Liver (tissue), 9 donors: ENCODE measurements around the gene CHTF18. TPM values are rescaled to one million over a fixed set of nuclear protein-coding genes. Genes with fewer than 3 reads are reported as not detected.

ENCODE experiments used
- DNase-seq: peaks from one replicate; pipeline ENCODE4 v3.0.0-alpha.2; 2017; ENCODE audit warnings: low spot score
- H3K27ac ChIP-seq, 2 donors: one replicate each; pipeline ENCODE4 v1.7.0; 2013; ENCODE audit warnings: inconsistent platforms in 2 of 2, low read length in 2 of 2, control low read depth in 1 of 2, low read depth in 1 of 2, mild to moderate bottlenecking in 1 of 2
- H3K27me3 ChIP-seq, 4 donors: one replicate each; pipeline versions ENCODE4 v1.6.1 to v1.7.0; 2013; ENCODE audit warnings: low read length in 3 of 4, inconsistent platforms in 1 of 4, mild to moderate bottlenecking in 1 of 4, moderate library complexity in 1 of 4; ENCODE audit not compliant: control insufficient read depth in 4 of 4, insufficient read depth in 4 of 4
- H3K36me3 ChIP-seq, 4 donors: one replicate each; pipeline versions ENCODE4 v1.6.1 to v1.7.0; 2013; ENCODE audit warnings: low read length in 3 of 4, mild to moderate bottlenecking in 3 of 4, low read depth in 1 of 4, moderate library complexity in 1 of 4; ENCODE audit not compliant: control insufficient read depth in 4 of 4, insufficient read depth in 3 of 4
- H3K4me1 ChIP-seq, 4 donors: one replicate each; pipeline versions ENCODE4 v1.6.1 to v1.7.0; 2013; ENCODE audit warnings: low read length in 3 of 4, mild to moderate bottlenecking in 3 of 4, moderate library complexity in 1 of 4; ENCODE audit not compliant: control insufficient read depth in 4 of 4, insufficient read depth in 4 of 4
- H3K4me3 ChIP-seq, 3 donors: one replicate each; pipeline versions ENCODE4 v1.6.1 to v1.7.0; 2013; ENCODE audit warnings: low read length in 3 of 3, control low read depth in 1 of 3, low read depth in 1 of 3, mild to moderate bottlenecking in 1 of 3
- H3K9ac ChIP-seq, 2 donors: one replicate each; pipeline ENCODE4 v1.7.0; 2013; ENCODE audit warnings: low read length in 2 of 2, mild to moderate bottlenecking in 2 of 2, moderate library complexity in 2 of 2, control low read depth in 1 of 2, low read depth in 1 of 2
- H3K9me3 ChIP-seq, 4 donors: one replicate each; pipeline versions ENCODE4 v1.6.1 to v1.7.0; 2013; ENCODE audit warnings: low read length in 3 of 4; ENCODE audit not compliant: control insufficient read depth in 4 of 4
- ATF3 ChIP-seq: IDR thresholded peaks from 2 replicates; pipeline ENCODE4 v1.6.1; 2016; ENCODE audit warnings: antibody characterized with exemption
- CTCF ChIP-seq: fragments of 150-350 bp; IDR thresholded peaks from 2 replicates; pipeline ENCODE4 v1.5.1; 2017; ENCODE audit warnings: improper control_type of control experiment, low read depth, low read length; ENCODE audit not compliant: missing input control
- FOXA1 ChIP-seq: IDR thresholded peaks from 2 replicates; pipeline ENCODE4 v1.6.1; 2016; ENCODE audit warnings: antibody characterized with exemption
- FOXA2 ChIP-seq: IDR thresholded peaks from 2 replicates; pipeline ENCODE4 v1.6.1; 2016; ENCODE audit warnings: antibody characterized with exemption
- GABPA ChIP-seq, 2 donors: IDR thresholded peaks in 1 of 2; conservative IDR thresholded peaks in 1 of 2; 2 replicates each; pipeline ENCODE4 v1.6.1; 2016; ENCODE audit warnings: antibody characterized with exemption in 2 of 2, mild to moderate bottlenecking in 1 of 2, moderate library complexity in 1 of 2
- HNF4A ChIP-seq, 2 donors: conservative IDR thresholded peaks; 2 replicates each; pipeline ENCODE4 v1.6.1; 2016; ENCODE audit warnings: antibody characterized with exemption in 2 of 2, mild to moderate bottlenecking in 2 of 2
- HNF4G ChIP-seq: IDR thresholded peaks from 2 replicates; pipeline ENCODE4 v1.6.1; 2016; ENCODE audit warnings: antibody characterized with exemption
- JUND ChIP-seq, 2 donors: IDR thresholded peaks; 2 replicates each; pipeline ENCODE4 v1.6.1; 2016; ENCODE audit warnings: antibody characterized with exemption in 2 of 2
- MAX ChIP-seq: IDR thresholded peaks from 2 replicates; pipeline ENCODE4 v1.6.1; 2016; ENCODE audit warnings: antibody characterized with exemption
- NR2F2 ChIP-seq: IDR thresholded peaks from 2 replicates; pipeline ENCODE4 v1.6.1; 2016; ENCODE audit warnings: antibody characterized with exemption
- RAD21 ChIP-seq, 2 donors: IDR thresholded peaks; 2 replicates each; pipeline ENCODE4 v1.6.1; 2016; ENCODE audit warnings: antibody characterized with exemption in 2 of 2, mild to moderate bottlenecking in 2 of 2
- REST ChIP-seq: IDR thresholded peaks from 2 replicates; pipeline ENCODE4 v1.6.1; 2016; ENCODE audit warnings: antibody characterized with exemption, mild to moderate bottlenecking
- RXRA ChIP-seq, 2 donors: IDR thresholded peaks; 2 replicates each; pipeline ENCODE4 v1.6.1; 2017 to 2018; ENCODE audit warnings: antibody characterized with exemption in 2 of 2, mild to moderate bottlenecking in 1 of 2
- SP1 ChIP-seq: IDR thresholded peaks from 2 replicates; pipeline ENCODE4 v1.6.1; 2018; ENCODE audit warnings: antibody characterized with exemption, mild to moderate bottlenecking
- TAF1 ChIP-seq: conservative IDR thresholded peaks from 2 replicates; pipeline ENCODE4 v1.6.1; 2016; ENCODE audit warnings: antibody characterized with exemption, mild to moderate bottlenecking
- YY1 ChIP-seq: IDR thresholded peaks from 2 replicates; pipeline ENCODE4 v1.6.1; 2016; ENCODE audit warnings: antibody characterized with exemption, mild to moderate bottlenecking
- ZBTB33 ChIP-seq: IDR thresholded peaks from 2 replicates; pipeline ENCODE4 v1.6.1; 2016; ENCODE audit warnings: antibody characterized with exemption
- WGBS: extraction: QIAGEN DNeasy Blood & Tissue Kit; methylation state at CpG from one replicate; pipeline ENCODE4 v1.1.7; 2013; 5-methylcytosine and 5-hydroxymethylcytosine counted together
- polyA plus RNA-seq, 2 donors: library from polyadenylated mRNA; stranded (reverse) in 1 of 2; unstranded in 1 of 2; fragments of 200-250 nt in 1 of 2; fragments of >200 nt in 1 of 2; fragmentation: Nextera tagmentation in 1 of 2; extraction: Ambion mirVana in 1 of 2; gene quantifications; one replicate each; pipeline versions ENCODE4 v1.2.1 to v1.2.3, GENCODE V29; 2013 to 2015
- total RNA-seq, 2 donors: library from RNA; depleted of rRNA; stranded (reverse); fragments of >200 nt; gene quantifications; one replicate each; pipeline ENCODE4 v1.2.3, GENCODE V29; 2014
- donor health status: healthy.
- donor health status: healthy.
- donor health status: healthy.
- donor health status: healthy.
- donor health status: healthy.

Gene CHTF18
- total and polyA plus RNA-seq, 4 donors: 1.7 to 15.6 (median 3.9) TPM

- Histone ChIP-seq H3K27ac (no peak overlapping the region), H3K4me3 (no peak overlapping the region), H3K27me3 (peaks cover 2 to 7% (median 6%) of the 10 kb centered on the region in 4 donors), H3K9me3 (no peaks in the 10 kb centered on the region), H3K9ac (no peak overlapping the region), H3K4me1 (no peaks in the 10 kb centered on the region), H3K36me3 (no peaks in the 10 kb centered on the region)
- WGBS: 83% methylated on average over 8 of the region's 8 CpGs
- TF ChIP-seq TAF1 (no peak), NR2F2 (no peak), HNF4G (no peak)
- DNase-seq: no peak
Observed at GRCh38 chr16:818132-818531, 29.7 kb downstream of the CHTF18 start.

GRCh38 chr16:818592-818991 is 30.2 kb downstream of the CHTF18 start:
- Histone ChIP-seq H3K4me1 (no peaks in the 10 kb centered on the region), H3K36me3 (no peaks in the 10 kb centered on the region), H3K9me3 (no peaks in the 10 kb centered on the region), H3K4me3 (no peak overlapping the region), H3K27me3 (peaks cover 0 to 7% (median 6%) of the 10 kb centered on the region in 4 donors), H3K9ac (no peak overlapping the region), H3K27ac (no peak overlapping the region)
- 69% methylated on average over 2 of the region's 2 CpGs for WGBS
- DNase-seq: no peak
- TF ChIP-seq JUND (IDR thresholded peaks at IDR 0.05): no peak
- TF ChIP-seq MAX: no peak
- TF ChIP-seq RAD21 (IDR thresholded peaks at IDR 0.05): no peak
- TF ChIP-seq SP1: no peak
- TF ChIP-seq GABPA (IDR thresholded peaks at IDR 0.05 in 1 of 2, conservative IDR thresholded peaks at IDR 0.05 in 1 of 2): no peak

- H3K27me3 ChIP-seq: peaks cover 0 to 7% (median 3%) of the 10 kb centered on the region in 4 donors
- DNase-seq: no peak
- H3K9me3 ChIP-seq: no peaks in the 10 kb centered on the region
- TF ChIP-seq GABPA (IDR thresholded peaks at IDR 0.05 in 1 of 2, conservative IDR thresholded peaks at IDR 0.05 in 1 of 2) (no peak), RAD21 (IDR thresholded peaks at IDR 0.05) (no peak), ATF3 (no peak), YY1 (no peak), NR2F2 (no peak), SP1 (no peak), HNF4G (no peak), HNF4A (conservative IDR thresholded peaks at IDR 0.05) (no peak), CTCF (no peak), MAX (no peak), REST (no peak), FOXA1 (no peak), FOXA2 (no peak), RXRA (IDR thresholded peaks at IDR 0.05) (no peak), ZBTB33 (no peak)
- no peak overlapping the region for H3K27ac ChIP-seq
- H3K36me3 ChIP-seq: no peaks in the 10 kb centered on the region
- H3K9ac ChIP-seq: no peak overlapping the region
- no peak overlapping the region for H3K4me3 ChIP-seq
- no peaks in the 10 kb centered on the region for H3K4me1 ChIP-seq
- WGBS: 54% methylated on average over 23 of the region's 23 CpGs
Observed at GRCh38 chr16:819336-820043, 31.1 kb downstream of the CHTF18 start.
